ENCODE measurements around the gene MGME1. TPM values are rescaled to one million over a fixed set of nuclear protein-coding genes. Genes with fewer than 3 reads are reported as not detected.

MGME1 gene
- total RNA-seq, 1 experiment from 2014 or later = 50.5 TPM

GRCh38 chr20:18005990-18006364 is 37.2 kb downstream of the MGME1 start:
- H3K4me3 Mint-ChIP-seq (ENCODE audit: unreplicated experiment) = no peak overlapping the region
- H3K4me1 Mint-ChIP-seq (ENCODE audit: low read depth, unreplicated experiment) = peaks cover 15% of the 10 kb centered on the region
- ChIA-PET POLR2A (no interaction called here), CTCF (no interaction called here)
- no TSS peak for BruUV-seq (replicated peaks)
- TF ChIP-seq, protein P1, sequence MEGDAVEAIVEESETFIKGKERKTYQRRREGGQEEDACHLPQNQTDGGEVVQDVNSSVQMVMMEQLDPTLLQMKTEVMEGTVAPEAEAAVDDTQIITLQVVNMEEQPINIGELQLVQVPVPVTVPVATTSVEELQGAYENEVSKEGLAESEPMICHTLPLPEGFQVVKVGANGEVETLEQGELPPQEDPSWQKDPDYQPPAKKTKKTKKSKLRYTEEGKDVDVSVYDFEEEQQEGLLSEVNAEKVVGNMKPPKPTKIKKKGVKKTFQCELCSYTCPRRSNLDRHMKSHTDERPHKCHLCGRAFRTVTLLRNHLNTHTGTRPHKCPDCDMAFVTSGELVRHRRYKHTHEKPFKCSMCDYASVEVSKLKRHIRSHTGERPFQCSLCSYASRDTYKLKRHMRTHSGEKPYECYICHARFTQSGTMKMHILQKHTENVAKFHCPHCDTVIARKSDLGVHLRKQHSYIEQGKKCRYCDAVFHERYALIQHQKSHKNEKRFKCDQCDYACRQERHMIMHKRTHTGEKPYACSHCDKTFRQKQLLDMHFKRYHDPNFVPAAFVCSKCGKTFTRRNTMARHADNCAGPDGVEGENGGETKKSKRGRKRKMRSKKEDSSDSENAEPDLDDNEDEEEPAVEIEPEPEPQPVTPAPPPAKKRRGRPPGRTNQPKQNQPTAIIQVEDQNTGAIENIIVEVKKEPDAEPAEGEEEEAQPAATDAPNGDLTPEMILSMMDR (IDR thresholded peaks at IDR 0.05; ENCODE audit: insufficient read depth in 1 of 2, low read depth in 1 of 2, low read length in 1 of 2, severe bottlenecking in 1 of 2, unreplicated experiment in 1 of 2) = no peak
- no peak overlapping the region for H3K27ac Mint-ChIP-seq (ENCODE audit: unreplicated experiment)
- no peaks in the 10 kb centered on the region for H3K9me3 Mint-ChIP-seq (ENCODE audit: unreplicated experiment)
- H3K36me3 Mint-ChIP-seq (ENCODE audit: insufficient read depth, unreplicated experiment) = peaks cover 9% of the 10 kb centered on the region
- Histone ChIP-seq H3K4me3 (ENCODE audit: low read depth, low read length) (no peak overlapping the region), H3K9me3 (no peaks in the 10 kb centered on the region), H3K4me1 (peaks cover 46% of the 10 kb centered on the region), H3K27me3 (replicated peaks; ENCODE audit: control insufficient read depth, insufficient read depth, low read length) (no peaks in the 10 kb centered on the region), H3K36me3 (ENCODE audit: control insufficient read depth, insufficient read depth, low read length) (no peaks in the 10 kb centered on the region; the same call in 1 of the 2 replicates)
- no peak for DNase-seq
- intact Hi-C loops (cut with micrococcal nuclease; ENCODE audit: unreplicated experiment) = no loop called here
- H3K27me3 Mint-ChIP-seq (ENCODE audit: insufficient read depth, unreplicated experiment) = no peaks in the 10 kb centered on the region

DNA sequence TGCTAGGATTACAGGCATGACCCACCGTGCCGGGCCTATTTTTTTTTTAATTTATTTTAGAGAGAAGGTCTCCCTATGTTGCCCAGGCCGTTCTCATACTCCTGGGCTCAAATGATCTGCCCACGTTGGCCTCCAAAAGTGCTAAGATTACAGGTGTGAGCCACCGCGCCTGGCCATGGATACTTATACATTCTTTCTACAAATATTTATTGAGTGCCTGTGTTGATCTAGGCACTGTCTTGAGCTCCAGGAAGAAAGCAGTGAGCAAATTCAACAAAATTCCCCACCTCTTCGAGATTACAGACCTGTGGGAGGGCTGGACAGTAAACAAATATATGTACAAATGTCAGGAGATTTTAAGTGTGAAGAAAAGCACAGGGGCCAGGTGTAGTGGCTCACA is 37.9 kb downstream of the MGME1 start:
- no peaks in the 10 kb centered on the region for H3K27me3 ChIP-seq (replicated peaks; ENCODE audit: control insufficient read depth, insufficient read depth, low read length)
- Mint-ChIP-seq H3K27ac (ENCODE audit: unreplicated experiment) (peak overlapping the region; percentile 17), H3K9me3 (ENCODE audit: unreplicated experiment) (no peaks in the 10 kb centered on the region), H3K27me3 (ENCODE audit: insufficient read depth, unreplicated experiment) (no peaks in the 10 kb centered on the region), H3K4me1 (ENCODE audit: low read depth, unreplicated experiment) (peaks cover 16% of the 10 kb centered on the region), H3K36me3 (ENCODE audit: insufficient read depth, unreplicated experiment) (peaks cover 12% of the 10 kb centered on the region), H3K4me3 (ENCODE audit: unreplicated experiment) (no peak overlapping the region)
- ChIA-PET POLR2A (no interaction called here), CTCF (interaction anchor here (0.6 kb wide), 1 partner anchor 51 kb away, joined by 3 read pairs; the partner anchor contains the start of gene OVOL2)
- DNase-seq = peak; percentile 47 to 55
- peaks cover 39% of the 10 kb centered on the region for H3K4me1 ChIP-seq
- BruUV-seq (replicated peaks) = no TSS peak
- TF ChIP-seq, protein P1 (IDR thresholded peaks at IDR 0.05; ENCODE audit: insufficient read depth in 1 of 2, low read depth in 1 of 2, low read length in 1 of 2, severe bottlenecking in 1 of 2, unreplicated experiment in 1 of 2) = no peak
- H3K9me3 ChIP-seq = no peaks in the 10 kb centered on the region
- H3K4me3 ChIP-seq (ENCODE audit: low read depth, low read length) = no peak overlapping the region
- intact Hi-C loops (cut with micrococcal nuclease; ENCODE audit: unreplicated experiment) = no loop called here
- H3K36me3 ChIP-seq (ENCODE audit: control insufficient read depth, insufficient read depth, low read length) = no peaks in the 10 kb centered on the region; the same call in 1 of the 2 replicates

GRCh38 chr20:18007534-18008292 is 38.9 kb downstream of the MGME1 start:
- no peak overlapping the region for H3K27ac Mint-ChIP-seq (ENCODE audit: unreplicated experiment)
- H3K4me1 Mint-ChIP-seq (ENCODE audit: low read depth, unreplicated experiment) = peaks cover 19% of the 10 kb centered on the region
- BruUV-seq (replicated peaks) = no TSS peak
- Histone ChIP-seq H3K4me1 (peaks cover 36% of the 10 kb centered on the region), H3K27me3 (replicated peaks; ENCODE audit: control insufficient read depth, insufficient read depth, low read length) (no peaks in the 10 kb centered on the region), H3K4me3 (ENCODE audit: low read depth, low read length) (no peak overlapping the region), H3K9me3 (no peaks in the 10 kb centered on the region), H3K36me3 (ENCODE audit: control insufficient read depth, insufficient read depth, low read length) (no peaks in the 10 kb centered on the region; the same call in 1 of the 2 replicates)
- TF ChIP-seq, protein P1 (IDR thresholded peaks at IDR 0.05; ENCODE audit: insufficient read depth in 1 of 2, low read depth in 1 of 2, low read length in 1 of 2, severe bottlenecking in 1 of 2, unreplicated experiment in 1 of 2) = no peak
- H3K4me3 Mint-ChIP-seq (ENCODE audit: unreplicated experiment) = no peak overlapping the region
- CTCF ChIA-PET = interaction anchor here (0.6 kb wide), 2 partner anchors 54 to 69 kb away, joined by 3 to 11 read pairs; no protein-coding TSS in a partner anchor
- no peak for DNase-seq
- H3K27me3 Mint-ChIP-seq (ENCODE audit: insufficient read depth, unreplicated experiment) = no peaks in the 10 kb centered on the region
- intact Hi-C loops (cut with micrococcal nuclease; ENCODE audit: unreplicated experiment) = no loop called here
- POLR2A ChIA-PET = no interaction called here
- H3K36me3 Mint-ChIP-seq (ENCODE audit: insufficient read depth, unreplicated experiment) = peaks cover 12% of the 10 kb centered on the region
- H3K9me3 Mint-ChIP-seq (ENCODE audit: unreplicated experiment) = no peaks in the 10 kb centered on the region
